ENCODE data around the gene CMPK1. TPM values are rescaled to one million over a fixed set of nuclear protein-coding genes. Genes with fewer than 3 reads are reported as not detected.

The CMPK1 gene
- total and polyA plus RNA-seq, 9 donors, result 38.8 to 109 (median 64.1) TPM

GRCh38 chr1:47410068-47410455, 76.5 kb downstream of the CMPK1 start:
- no peaks in the 10 kb centered on the region for H3K27me3 ChIP-seq
- H3K4me3 ChIP-seq, result no peak overlapping the region
- TF ChIP-seq EP300 (IDR thresholded peaks at IDR 0.05) (no peak), CTCF (IDR thresholded peaks at IDR 0.05) (no peak), POLR2A (IDR thresholded peaks at IDR 0.05) (no peak)
- WGBS, 3 donors, result 42 to 51% (median 43%) methylated on average over 3 of the region's 3 CpGs
- no peaks in the 10 kb centered on the region for H3K36me3 ChIP-seq
- no peak for DNase-seq
- H3K9me3 ChIP-seq, result no peaks in the 10 kb centered on the region
- H3K4me1 ChIP-seq (ENCODE audit: insufficient read depth), result no peaks in the 10 kb centered on the region
- intact Hi-C loops (cut with DNase I), result no loop called here
- no peak overlapping the region for H3K27ac ChIP-seq

GRCh38 chr1:47411436-47411835, 77.8 kb downstream of the CMPK1 start:
- intact Hi-C loops (cut with DNase I), result no loop called here
- Histone ChIP-seq H3K36me3 (no peaks in the 10 kb centered on the region), H3K27me3 (no peaks in the 10 kb centered on the region), H3K4me3 (no peak overlapping the region), H3K4me1 (ENCODE audit: insufficient read depth) (no peaks in the 10 kb centered on the region), H3K27ac (no peak overlapping the region), H3K9me3 (no peaks in the 10 kb centered on the region)
- DNase-seq, result no peak
- 49 to 58% (median 50%) methylated on average over 2 of the region's 2 CpGs for WGBS, 3 donors
- TF ChIP-seq POLR2A (IDR thresholded peaks at IDR 0.05) (no peak), CTCF (IDR thresholded peaks at IDR 0.05) (no peak), EP300 (IDR thresholded peaks at IDR 0.05) (no peak)

GRCh38 chr1:47412437-47412836, 78.8 kb downstream of the CMPK1 start:
- H3K27ac ChIP-seq, result no peak overlapping the region
- no peak for DNase-seq
- no peak for TF ChIP-seq CTCF (IDR thresholded peaks at IDR 0.05)
- TF ChIP-seq EP300 (IDR thresholded peaks at IDR 0.05), result no peak
- no peak for TF ChIP-seq POLR2A (IDR thresholded peaks at IDR 0.05)
- WGBS, 3 donors, result 79 to 83% (median 82%) methylated on average over 14 of the region's 14 CpGs
- intact Hi-C loops (cut with DNase I), result no loop called here
- H3K36me3 ChIP-seq, result no peaks in the 10 kb centered on the region
- no peak overlapping the region for H3K4me3 ChIP-seq
- H3K4me1 ChIP-seq (ENCODE audit: insufficient read depth), result no peaks in the 10 kb centered on the region
- H3K27me3 ChIP-seq, result no peaks in the 10 kb centered on the region
- no peaks in the 10 kb centered on the region for H3K9me3 ChIP-seq

- no peak for TF ChIP-seq POLR2A (IDR thresholded peaks at IDR 0.05)
- H3K27ac ChIP-seq, result no peak within 1 kb of the TSS
Measured at GRCh38 chr1:47415728-47416318, 82.2 kb downstream of the CMPK1 start, which contains the start of gene FOXE3. Gene FOXE3 (plus strand): TSS chr1:47416285. CDS start chr1:47416316, 31 bp downstream.

GRCh38 chr1:47416319-47417169, 83.0 kb downstream of the CMPK1 start:
- H3K27me3 ChIP-seq, result no peaks in the 10 kb centered on the region
- 1% methylated on average over 62 to 134 of the region's 134 CpGs for WGBS, 3 donors
- no peaks in the 10 kb centered on the region for H3K9me3 ChIP-seq

More at GRCh38 chr1:47415728-47416318, 82.2 kb downstream of the CMPK1 start, which contains the start of gene FOXE3:
- Histone ChIP-seq H3K4me3 (no peak within 1 kb of the TSS), H3K27me3 (no peaks in the 10 kb centered on the region), H3K36me3 (no peaks in the 10 kb centered on the region), H3K4me1 (ENCODE audit: insufficient read depth) (no peaks in the 10 kb centered on the region), H3K9me3 (no peaks in the 10 kb centered on the region)
- WGBS, 3 donors, result 15 to 22% (median 17%) methylated on average over 19 to 21 of the region's 21 CpGs
- DNase-seq, result no peak
- intact Hi-C loops (cut with DNase I), result no loop called here

More at GRCh38 chr1:47416319-47417169, 83.0 kb downstream of the CMPK1 start:
- intact Hi-C loops (cut with DNase I), result no loop called here
- H3K36me3 ChIP-seq, result no peaks in the 10 kb centered on the region
- no peak overlapping the region for H3K4me3 ChIP-seq
- no peak for DNase-seq
- no peak overlapping the region for H3K27ac ChIP-seq
- TF ChIP-seq CTCF (IDR thresholded peaks at IDR 0.05) (no peak), POLR2A (IDR thresholded peaks at IDR 0.05) (no peak), EP300 (IDR thresholded peaks at IDR 0.05) (no peak)
- no peaks in the 10 kb centered on the region for H3K4me1 ChIP-seq (ENCODE audit: insufficient read depth)

All from ovary (tissue), 9 donors.